GM19193 (cell line): Measurements from ENCODE around the gene SDK1.

Experiments
- POLR2A ChIP-seq: IDR thresholded peaks from 4 replicates; pipeline ENCODE4 v1.6.1; 2011; ENCODE audit not compliant: insufficient read depth, insufficient read length; ENCODE audit errors: extremely low read depth

SDK1 gene

DNA sequence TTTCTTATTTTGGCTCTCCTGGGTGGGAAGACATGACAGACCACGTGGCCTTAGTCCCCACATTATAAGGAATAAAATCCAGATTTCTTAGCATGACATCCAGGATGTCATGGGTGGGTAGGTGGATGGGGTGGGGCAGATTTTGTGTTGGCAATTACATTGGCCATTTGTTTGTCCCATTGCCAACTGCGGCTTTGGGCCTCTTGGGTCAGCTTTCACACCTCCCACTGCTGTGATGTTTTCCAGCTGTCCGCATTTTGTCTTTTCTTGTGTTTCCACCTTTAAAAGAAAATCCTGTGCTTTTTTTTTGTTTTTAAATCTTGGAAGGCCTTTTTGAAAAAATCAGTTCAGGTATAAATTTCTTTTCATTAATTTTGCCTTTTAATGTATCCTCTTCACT lies 237.0 kb downstream of the SDK1 start:
- no peak for TF ChIP-seq POLR2A

DNA sequence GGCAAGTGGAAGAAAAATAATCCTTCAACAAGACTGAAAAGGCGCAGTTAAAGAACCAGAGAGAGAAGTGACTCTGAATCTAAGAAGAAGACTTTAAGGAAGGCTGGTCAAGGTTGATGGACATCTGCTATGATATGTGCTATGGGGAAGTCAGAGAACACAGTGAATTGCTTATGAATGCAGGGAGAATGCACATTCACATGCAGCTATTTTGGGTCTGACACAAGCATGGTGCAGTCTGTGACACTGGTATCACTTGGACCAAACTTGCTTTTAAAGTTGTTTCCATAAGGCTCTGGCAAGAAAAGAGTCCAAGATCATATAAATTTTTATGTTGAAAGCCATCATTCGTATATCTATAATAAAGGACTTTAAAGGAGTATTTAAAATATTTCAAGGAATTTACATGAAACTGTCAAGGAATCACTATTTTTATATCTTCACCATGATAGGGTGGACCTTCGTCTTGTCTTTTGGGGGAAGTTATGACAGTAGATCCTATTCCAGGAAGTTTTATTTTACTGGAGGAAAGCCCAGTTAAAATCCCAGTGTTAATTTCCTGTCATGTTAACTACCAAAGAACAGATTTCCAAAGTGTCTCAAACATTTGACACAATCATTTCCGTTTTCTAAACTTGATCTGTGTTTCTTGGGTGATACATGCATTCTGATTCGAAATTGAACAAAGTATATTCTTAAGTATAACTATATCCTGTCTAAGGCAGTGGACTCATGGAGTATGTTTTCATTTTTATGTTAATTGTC lies 239.6 kb downstream of the SDK1 start:
- no peak for TF ChIP-seq POLR2A

DNA sequence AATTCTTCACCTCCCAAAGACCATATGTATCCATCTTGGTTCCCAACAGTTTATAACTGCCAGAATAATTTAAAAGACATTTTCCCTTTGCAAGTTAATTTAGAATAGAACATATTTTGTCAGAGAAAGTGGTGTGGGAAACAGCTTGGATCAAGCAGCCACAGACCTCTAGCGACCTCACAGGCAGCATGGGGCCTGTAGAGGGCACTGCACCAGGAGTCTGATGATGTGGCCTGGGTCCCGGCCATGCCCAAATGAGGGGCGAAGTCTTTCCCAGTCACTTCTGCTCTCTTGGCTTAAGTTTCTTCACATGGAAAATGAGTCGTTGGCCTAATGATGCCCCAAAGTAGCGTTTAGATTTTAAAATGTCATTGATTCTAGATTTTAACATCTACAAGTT lies 243.2 kb downstream of the SDK1 start:
- no peak for TF ChIP-seq POLR2A

DNA sequence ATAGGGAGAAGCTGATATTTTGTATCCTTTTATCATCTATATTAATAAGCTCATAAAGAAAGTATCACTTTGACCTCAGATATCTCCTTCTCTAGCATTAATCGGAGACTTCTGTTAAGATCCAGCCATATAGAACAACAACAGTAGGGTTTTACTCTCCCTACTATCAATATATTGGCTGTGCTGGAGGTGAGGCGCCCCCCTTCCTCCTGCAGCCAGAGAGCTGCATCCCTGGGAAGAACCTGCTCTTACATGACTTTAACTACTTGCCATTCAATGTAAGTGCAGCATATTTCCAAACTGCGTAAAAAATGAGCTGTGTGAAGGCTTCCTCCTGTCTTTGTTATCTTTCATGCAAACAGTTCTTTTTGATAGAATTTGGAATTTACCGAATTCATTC lies 247.8 kb downstream of the SDK1 start:
- no peak for TF ChIP-seq POLR2A

DNA sequence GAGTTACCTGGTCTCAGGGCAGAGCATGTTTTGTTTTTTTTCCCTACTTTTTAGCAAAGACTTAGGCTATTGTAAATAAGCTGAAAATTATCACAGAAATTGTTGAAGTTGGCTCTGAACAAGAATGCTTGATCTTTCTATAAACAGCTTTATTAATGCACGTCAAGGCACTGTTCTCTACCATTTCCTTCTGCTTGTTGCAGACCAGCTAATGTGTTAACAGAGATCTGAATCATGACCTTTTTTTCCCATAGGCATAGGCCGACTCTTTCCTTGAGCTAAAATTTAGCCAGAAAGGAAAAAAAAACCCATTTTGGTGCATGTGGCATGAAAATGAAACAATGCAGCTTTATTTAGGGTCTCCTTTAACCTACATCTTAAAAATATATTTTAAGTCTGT lies 248.5 kb downstream of the SDK1 start:
- no peak for TF ChIP-seq POLR2A

DNA sequence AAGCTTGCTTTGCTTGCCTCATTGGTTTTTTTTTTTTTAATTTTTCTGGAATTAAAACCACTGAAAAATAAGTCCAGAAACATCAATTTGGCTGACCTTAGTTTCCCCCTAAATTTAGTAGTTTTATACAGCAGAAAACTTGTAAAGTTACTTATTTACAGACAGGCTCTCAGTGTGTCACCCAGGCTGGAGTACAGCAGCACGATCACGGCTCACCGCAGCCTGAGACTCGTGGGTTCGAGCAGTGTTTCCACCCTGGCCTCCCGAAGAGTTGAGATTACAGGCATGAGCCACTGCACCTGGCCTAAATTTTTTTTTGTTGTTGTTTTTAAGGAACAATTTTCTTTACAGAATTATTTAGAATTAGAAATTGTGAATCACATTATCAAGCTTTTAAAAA lies 250.5 kb downstream of the SDK1 start:
- no peak for TF ChIP-seq POLR2A

DNA sequence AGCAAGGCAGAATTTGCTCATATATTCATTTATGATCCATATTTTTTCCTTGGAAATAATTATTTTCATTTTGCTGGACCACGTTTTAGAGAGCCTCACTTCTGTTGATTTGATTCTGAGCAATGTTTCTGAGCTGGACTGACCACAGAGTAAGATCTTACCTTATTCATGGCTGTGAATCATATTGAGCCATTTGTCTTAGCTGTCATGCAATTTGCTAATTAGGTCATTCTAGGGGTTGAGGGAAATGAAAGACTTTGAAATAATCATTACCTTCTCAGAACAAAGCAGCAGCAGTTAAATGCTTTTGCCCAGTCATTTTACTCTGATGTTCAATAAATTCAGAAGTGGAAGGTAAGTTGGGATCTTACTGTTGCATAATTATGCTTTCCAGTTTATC lies 251.4 kb downstream of the SDK1 start:
- TF ChIP-seq POLR2A = no peak

DNA sequence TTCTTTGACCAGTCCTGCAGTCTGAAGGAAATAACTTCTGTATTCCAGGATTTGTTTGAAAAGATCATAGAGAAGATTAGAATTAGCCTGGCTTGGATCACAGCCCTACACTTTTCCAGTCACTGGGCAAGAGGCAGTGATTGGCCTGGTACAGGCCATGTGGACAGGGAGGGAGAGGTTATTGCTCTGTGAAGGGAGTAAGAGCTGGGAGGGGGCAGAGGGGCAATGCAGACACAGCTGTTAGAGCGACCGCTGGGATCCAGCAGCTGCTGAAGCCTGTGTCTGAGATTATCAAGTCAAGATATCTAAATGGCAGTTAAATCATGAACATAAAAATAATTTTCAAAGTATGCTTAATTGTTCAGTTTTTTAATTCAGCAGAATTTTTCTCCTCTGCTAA lies 257.3 kb downstream of the SDK1 start:
- TF ChIP-seq POLR2A = no peak

DNA sequence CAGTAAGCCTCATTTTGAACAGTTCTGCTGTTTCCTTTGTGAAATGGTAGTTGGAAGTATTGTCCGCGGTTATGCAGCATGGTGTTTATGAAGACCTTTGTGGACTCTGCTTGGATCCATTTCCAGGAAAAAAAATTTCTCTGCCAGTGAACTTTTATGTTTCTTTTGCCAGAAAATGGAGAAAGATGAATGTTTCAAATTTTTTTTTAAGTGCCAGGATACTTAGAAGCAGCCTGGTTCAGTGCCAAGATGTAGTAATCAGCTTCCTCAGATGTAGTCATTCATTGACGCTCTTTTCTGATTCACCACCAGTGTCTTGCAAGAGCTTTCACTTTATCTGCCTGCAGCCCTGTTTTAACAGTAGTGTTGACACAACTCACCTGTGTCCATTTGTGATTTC lies 258.2 kb downstream of the SDK1 start:
- no peak for TF ChIP-seq POLR2A

DNA sequence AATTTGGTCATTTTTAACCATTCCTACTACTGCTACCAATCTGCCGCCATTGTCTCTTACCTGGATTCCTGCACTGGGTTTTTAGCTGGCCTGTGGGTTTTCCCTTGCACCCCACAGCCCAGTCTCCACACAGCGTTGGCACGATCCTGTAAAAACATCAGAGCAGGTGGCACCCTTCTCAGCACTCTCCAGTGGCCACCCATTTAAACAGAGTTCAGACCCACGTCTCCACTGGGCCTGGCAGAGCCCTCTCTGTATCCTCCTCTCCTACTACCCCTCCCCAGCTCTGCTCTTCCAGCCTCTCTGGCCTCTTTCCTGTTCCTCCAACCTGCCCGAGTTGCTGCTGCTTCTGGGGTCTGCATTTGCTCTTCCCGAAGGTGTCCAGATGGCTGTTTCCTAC lies 259.4 kb downstream of the SDK1 start:
- no peak for TF ChIP-seq POLR2A

DNA sequence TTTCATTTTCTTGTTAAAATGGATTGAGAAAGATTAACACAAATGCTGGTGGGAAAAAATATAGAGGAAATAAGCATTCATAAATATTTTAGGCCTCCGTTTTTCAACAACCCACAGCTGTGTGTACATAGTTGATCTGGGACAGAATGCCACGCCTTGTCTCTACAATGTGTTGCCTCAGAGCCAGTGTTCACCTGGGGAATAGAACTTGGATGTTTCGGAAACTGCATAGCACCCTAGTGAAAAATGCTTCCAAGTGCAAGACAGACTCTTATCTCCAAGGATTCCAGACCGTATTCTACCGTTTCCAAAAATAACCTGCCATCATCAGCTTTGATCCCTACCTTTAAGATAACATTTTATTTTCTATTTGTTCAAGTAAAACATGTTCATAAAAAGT lies 260.9 kb downstream of the SDK1 start:
- no peak for TF ChIP-seq POLR2A

DNA sequence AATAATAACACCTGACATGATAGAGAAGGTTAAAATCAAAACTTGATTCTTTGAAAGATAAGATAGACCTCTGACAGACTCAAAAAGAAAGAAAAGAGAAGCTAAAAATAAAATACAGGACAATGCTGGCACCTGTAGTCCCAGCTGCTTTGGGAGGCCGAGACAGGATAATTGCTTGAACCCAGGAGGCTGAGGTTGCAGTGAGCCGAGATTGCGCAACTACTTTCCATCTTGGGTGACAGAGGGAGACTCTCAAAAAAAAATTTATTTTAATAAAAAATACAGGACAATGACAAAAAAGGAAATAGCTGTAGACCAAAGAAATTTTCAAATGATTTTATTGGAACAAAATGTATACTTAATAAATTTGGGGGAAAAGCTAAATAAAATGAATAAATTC lies 263.2 kb downstream of the SDK1 start:
- TF ChIP-seq POLR2A = no peak

DNA sequence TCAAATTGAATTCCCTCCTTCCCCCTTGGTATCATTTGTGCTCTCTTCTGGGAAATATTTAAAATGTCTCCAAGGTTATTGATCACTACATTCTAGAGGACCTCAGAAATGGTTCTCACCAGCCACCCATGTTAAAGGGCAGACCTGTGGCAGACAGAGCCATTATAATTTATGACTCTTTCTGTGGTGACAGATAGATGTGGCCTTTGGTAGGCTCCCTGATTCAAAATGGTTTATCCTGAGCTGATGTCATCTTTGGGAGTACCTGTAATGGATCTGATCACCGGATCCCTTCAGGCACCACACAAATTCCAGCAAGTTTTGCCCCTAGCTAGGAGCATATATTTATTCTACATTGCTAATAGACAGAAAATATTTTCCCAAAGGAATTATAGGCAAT lies 267.5 kb downstream of the SDK1 start:
- TF ChIP-seq POLR2A = no peak

DNA sequence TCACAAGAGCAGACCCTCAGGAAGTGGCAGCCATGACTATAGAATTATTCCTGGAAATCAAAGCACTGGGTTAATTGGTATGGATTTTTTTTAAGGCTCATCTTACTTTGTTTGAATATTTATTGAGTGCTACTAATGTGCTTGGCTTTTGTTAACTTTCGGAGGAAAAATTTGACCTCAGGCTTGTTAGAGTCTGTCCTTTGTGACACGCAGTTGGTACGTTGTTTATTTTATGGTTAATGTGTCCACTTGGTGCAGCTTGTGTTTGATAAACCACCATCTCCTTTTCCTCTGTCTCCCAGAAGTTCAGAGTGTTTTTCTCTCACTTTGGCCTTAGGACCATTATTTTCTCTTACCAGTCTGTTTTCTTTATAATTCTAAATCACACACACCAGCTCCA lies 268.6 kb downstream of the SDK1 start:
- no peak for TF ChIP-seq POLR2A

DNA sequence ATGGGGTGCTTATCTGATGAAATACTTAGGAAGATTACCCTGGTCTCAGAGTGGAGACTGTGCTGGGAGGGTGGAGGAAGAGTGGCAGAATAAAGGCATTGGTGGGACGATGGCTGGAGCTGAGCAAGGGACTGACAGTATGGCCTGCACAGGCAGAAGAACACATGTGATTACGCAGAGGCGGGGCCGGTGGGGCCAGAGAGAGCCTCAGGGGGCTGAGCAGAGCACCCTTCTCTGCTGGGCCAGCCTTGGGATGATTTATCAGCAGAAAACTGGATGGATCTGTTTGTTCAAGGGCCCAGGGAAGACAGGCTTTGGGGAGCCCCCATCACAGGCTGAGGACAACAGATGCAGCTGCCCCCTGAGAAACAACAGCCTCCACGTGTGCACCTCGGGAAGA lies 272.1 kb downstream of the SDK1 start:
- no peak for TF ChIP-seq POLR2A

DNA sequence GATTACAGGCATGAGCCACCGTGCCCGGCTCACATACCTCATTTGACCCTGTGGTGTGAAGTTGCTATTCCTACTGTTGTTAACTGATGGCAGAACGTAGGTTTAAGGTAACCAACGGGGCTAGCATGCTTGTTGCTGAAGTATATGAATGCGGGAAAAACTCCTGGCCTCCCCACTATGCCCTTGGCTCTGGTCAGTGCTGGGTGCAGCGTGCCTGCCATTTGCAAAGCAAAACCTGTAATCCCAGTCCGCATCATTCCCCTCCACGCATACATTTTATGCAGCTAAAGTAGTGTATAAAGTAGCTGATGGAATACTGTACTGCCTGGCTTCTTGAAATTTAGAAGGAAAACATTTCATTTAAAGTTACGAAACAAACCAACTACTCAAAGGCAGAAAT lies 273.3 kb downstream of the SDK1 start:
- TF ChIP-seq POLR2A = no peak
